Measurements from ENCODE around the gene SCAND1.

DNA sequence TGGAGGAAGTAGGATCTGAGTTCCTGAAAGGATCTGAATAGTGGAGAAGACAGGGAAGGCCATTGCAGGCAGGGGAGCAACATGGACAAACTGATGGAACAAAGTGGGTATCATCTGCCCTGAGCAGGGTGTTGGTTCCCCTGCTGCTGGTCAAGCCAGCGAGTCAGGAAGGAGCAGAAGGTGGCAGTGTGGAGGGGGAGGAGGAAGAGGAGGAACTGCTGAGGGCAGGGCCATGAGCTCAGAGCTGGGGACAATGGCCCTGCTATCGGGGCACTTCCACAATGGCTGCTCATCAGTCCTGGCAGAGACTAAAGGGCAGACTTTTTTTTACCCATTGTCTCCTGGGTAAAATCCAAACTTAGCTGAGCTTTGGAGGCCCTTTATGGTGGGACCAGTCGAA lies 27.7 kb upstream of the SCAND1 start:
- TF ChIP-seq, protein P1, sequence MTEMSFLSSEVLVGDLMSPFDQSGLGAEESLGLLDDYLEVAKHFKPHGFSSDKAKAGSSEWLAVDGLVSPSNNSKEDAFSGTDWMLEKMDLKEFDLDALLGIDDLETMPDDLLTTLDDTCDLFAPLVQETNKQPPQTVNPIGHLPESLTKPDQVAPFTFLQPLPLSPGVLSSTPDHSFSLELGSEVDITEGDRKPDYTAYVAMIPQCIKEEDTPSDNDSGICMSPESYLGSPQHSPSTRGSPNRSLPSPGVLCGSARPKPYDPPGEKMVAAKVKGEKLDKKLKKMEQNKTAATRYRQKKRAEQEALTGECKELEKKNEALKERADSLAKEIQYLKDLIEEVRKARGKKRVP (CRISPR knock-in tag; IDR thresholded peaks at IDR 0.05): no peak
- no peak for TF ChIP-seq HNRNPUL1 (IDR thresholded peaks at IDR 0.05; ENCODE audit: low read length)
- TF ChIP-seq SPI1 (IDR thresholded peaks at IDR 0.05; ENCODE audit: borderline replicate concordance, low read depth, low read length): peak; percentile 11; the same call in 1 of the 2 replicates

Data from K562 (cell line).